Stimulated activated CD4-positive, alpha-beta T cell treated with anti-CD3 and anti-CD28 coated beads, Interleukin-1b, Interleukin-23, amount 100 ng/mL, for 4 hours (primary cell): ENCODE measurements around the gene THOC6.
"Not testable (repeated sequence)": the region's sequence is repeated elsewhere in the genome, so short reads cannot be mapped to it uniquely, and the experiment has no call there.

Source experiments
- DNase-seq, 2 donors: peaks; one replicate each; pipeline ENCODE4 v3.0.0-alpha.2; 2020; ENCODE audit warnings: low read depth in 2 of 2

Gene THOC6

GRCh38 chr16:3072148-3072547 lies 48.3 kb downstream of the THOC6 start:
- DNase-seq: not testable (repeated sequence)

GRCh38 chr16:3072576-3073263 lies 48.9 kb downstream of the THOC6 start:
- DNase-seq: not testable (repeated sequence)

DNA sequence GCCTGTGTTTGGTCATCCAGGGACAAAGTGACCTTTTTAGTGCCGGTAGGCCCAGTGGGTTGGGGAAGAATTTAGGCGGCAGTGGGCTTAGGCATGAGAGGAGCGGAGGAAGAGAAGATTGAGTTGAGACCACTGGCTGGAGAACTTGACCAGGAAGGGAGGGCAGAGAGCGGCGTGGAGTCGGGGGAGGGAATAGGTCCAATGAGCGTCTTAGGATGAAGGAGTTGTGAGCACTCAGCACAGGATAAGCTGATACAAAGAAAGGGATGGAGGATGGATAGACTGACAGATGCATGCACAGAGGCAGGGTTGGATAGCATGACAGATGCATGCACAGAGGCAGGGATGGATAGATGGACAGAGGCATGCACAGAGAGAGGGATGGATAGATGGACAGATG lies 49.6 kb downstream of the THOC6 start:
- DNase-seq: no peak

GRCh38 chr16:3074860-3075522 lies 51.2 kb downstream of the THOC6 start:
- peak in 1 of 2 donors; percentile 45 for DNase-seq

DNA sequence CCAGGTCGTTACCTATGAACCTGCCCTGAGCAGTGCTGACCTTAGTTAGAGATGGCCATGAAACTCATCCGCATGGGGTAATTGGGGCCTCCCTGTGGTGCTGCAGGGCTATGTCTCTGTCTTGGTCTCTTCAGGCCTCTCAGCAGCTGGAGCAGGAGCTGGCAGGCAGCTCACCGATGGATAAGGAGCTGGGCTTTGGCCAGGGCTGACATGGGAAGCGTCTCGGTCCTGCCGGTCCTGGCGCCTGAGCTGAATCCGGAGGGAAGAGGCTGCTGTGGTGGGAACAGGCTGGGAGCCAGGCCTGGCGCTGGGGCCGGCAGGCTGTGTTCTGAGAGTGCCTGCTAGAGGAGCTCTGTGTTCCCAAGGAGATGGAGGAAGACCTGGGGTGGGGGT lies 51.7 kb downstream of the THOC6 start:
- DNase-seq: no peak

GRCh38 chr16:3075946-3076345 lies 52.1 kb downstream of the THOC6 start:
- not testable (repeated sequence) for DNase-seq

DNA sequence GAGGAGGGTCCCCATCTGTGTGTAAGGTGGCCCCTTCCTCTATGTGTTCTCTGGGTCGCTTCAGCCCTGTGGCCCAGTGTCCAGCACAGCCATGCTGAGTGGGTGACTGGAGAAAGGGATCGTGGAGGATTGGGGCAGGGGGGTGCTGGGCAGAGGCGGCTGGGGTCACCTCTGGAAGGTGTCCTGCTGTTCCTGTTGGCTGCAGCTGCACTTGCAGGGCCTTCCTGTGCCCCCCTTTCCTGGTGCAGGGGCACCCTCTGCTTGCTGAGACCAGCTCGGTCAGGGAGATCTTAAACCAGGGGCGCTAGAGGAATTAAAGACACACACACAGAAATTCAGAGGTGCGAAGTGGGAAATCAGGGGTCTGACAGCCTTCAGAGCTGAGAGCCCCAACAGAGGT lies 52.7 kb downstream of the THOC6 start:
- DNase-seq: no peak
